Calu3 (cell line): ENCODE measurements around the gene TLE2. TPM values are rescaled to one million over a fixed set of nuclear protein-coding genes. Genes with fewer than 3 reads are reported as not detected.

Experiments
- BruUV-seq: library from RNA; stranded (reverse); fragments of 400-500 nt; replicated peaks from 2 replicates; lab custom pipeline; 2021; lab: Mats Ljungman, UMichigan
- CTCF ChIA-PET: fragments of 300-600 bp; sonication (Branson Sonifier 250); formaldehyde crosslinking; loops from one replicate; lab custom pipeline; 2022; ENCODE audit warnings: antibody characterized with exemption; lab: Charles Lee
- DNase-seq: peaks from one replicate; pipeline ENCODE4 v3.0.0; 2022
- H3K27ac Mint-ChIP-seq: one replicate; pipeline ENCODE4 v1.8.0; 2022; ENCODE audit warnings: mixed read lengths; ENCODE audit not compliant: unreplicated experiment
- H3K27me3 Mint-ChIP-seq: one replicate; pipeline ENCODE4 v1.8.0; 2022; ENCODE audit warnings: mixed read lengths; ENCODE audit not compliant: unreplicated experiment
- H3K36me3 Mint-ChIP-seq: one replicate; pipeline ENCODE4 v1.8.0; 2022; ENCODE audit warnings: mild to moderate bottlenecking, moderate library complexity, mixed read lengths; ENCODE audit not compliant: insufficient read depth, unreplicated experiment
- H3K4me1 Mint-ChIP-seq: one replicate; pipeline ENCODE4 v1.8.0; 2022; ENCODE audit warnings: mild to moderate bottlenecking, low read depth, mixed read lengths; ENCODE audit not compliant: unreplicated experiment
- H3K4me3 Mint-ChIP-seq: one replicate; pipeline ENCODE4 v1.8.0; 2022; ENCODE audit warnings: mild to moderate bottlenecking, low read depth, moderate library complexity, mixed read lengths; ENCODE audit not compliant: unreplicated experiment
- H3K9me3 Mint-ChIP-seq: one replicate; pipeline ENCODE4 v1.8.0; 2022; ENCODE audit warnings: low read depth, mixed read lengths; ENCODE audit not compliant: unreplicated experiment
- intact Hi-C: fragments of 100-400 bp; cut with micrococcal nuclease; formaldehyde crosslinking; loops from one replicate; pipeline ENCODE4 v1.10.0; 2022; ENCODE audit not compliant: unreplicated experiment
- total RNA-seq: library from RNA; stranded (reverse); gene quantifications from 2 replicates; pipeline ENCODE4 v1.2.3, GENCODE V29; 2022
- TF ChIP-seq, protein P1 (sequence below): fragments of 200-600 bp; IDR thresholded peaks from one replicate; pipeline ENCODE4 v1.8.0; 2022; ENCODE audit warnings: antibody characterized with exemption; ENCODE audit not compliant: unreplicated experiment

Gene TLE2
- total RNA-seq, 1 experiment from 2014 or later, result 8.5 TPM

DNA sequence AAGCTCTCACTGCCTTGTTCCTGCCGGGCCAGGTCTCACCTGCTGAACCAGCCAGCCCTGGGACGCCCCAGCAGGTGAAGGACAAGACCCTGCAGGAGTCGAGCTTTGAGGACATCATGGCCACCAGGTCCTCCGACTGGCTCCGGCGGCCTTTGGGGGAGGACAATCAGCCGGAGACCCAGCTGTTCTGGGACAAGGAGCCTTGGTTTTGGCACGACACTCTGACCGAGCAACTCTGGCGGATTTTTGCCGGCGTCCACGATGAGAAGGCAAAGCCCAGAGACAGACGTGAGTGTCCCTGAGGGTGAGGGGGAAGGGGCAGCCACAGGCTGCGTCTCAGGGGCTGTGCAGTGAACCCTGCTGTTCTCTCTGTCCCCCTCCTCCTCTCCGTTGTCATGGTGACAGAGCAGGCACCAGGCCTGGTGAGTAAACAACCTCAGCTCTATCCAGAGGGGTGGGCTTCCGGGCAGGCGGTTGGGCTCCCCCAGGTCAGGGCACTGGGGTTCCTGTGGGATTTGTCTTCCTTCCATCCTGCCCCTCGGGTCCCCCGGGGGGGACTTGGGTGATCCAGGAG is 42.0 kb downstream of the TLE2 start:
- CTCF ChIA-PET, result interaction anchor here (0.6 kb wide), 1 partner anchor 265 kb away, joined by 8 read pairs; no protein-coding TSS in a partner anchor
- Mint-ChIP-seq H3K4me1 (no peaks in the 10 kb centered on the region), H3K4me3 (no peak overlapping the region), H3K27ac (no peak overlapping the region), H3K9me3 (no peaks in the 10 kb centered on the region), H3K36me3 (no peaks in the 10 kb centered on the region), H3K27me3 (peaks cover 18% of the 10 kb centered on the region)
- intact Hi-C loops, result no loop called here
- BruUV-seq, result no TSS peak
- TF ChIP-seq, protein P1, sequence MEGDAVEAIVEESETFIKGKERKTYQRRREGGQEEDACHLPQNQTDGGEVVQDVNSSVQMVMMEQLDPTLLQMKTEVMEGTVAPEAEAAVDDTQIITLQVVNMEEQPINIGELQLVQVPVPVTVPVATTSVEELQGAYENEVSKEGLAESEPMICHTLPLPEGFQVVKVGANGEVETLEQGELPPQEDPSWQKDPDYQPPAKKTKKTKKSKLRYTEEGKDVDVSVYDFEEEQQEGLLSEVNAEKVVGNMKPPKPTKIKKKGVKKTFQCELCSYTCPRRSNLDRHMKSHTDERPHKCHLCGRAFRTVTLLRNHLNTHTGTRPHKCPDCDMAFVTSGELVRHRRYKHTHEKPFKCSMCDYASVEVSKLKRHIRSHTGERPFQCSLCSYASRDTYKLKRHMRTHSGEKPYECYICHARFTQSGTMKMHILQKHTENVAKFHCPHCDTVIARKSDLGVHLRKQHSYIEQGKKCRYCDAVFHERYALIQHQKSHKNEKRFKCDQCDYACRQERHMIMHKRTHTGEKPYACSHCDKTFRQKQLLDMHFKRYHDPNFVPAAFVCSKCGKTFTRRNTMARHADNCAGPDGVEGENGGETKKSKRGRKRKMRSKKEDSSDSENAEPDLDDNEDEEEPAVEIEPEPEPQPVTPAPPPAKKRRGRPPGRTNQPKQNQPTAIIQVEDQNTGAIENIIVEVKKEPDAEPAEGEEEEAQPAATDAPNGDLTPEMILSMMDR, result no peak
- DNase-seq, result no peak

DNA sequence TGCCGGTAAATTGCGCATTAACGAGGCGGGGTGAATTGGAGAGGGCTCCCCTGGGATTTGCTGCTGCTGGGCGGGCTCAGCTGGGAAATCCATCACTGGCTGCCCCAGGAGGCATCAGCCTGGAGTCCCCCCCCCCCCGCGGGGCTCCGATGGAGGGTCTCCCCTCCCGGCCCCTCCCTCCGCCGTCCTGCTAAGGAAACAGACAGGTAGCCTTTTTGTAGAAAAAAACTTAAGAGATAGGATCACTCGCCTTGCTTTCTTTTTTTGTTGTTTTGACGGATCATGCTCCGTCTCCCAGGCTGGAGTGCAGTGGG is 44.9 kb downstream of the TLE2 start:
- H3K27ac Mint-ChIP-seq, result no peak overlapping the region
- intact Hi-C loops, result no loop called here
- no TSS peak for BruUV-seq
- TF ChIP-seq, protein P1, result no peak
- CTCF ChIA-PET, result interaction anchor here (0.7 to 1.2 kb wide), 2 partner anchors 51 to 1526 kb away, joined by 3 to 8 read pairs; no protein-coding TSS in a partner anchor
- H3K27me3 Mint-ChIP-seq, result peaks cover 26% of the 10 kb centered on the region
- no peak for DNase-seq
- no peaks in the 10 kb centered on the region for H3K9me3 Mint-ChIP-seq
- no peak overlapping the region for H3K4me3 Mint-ChIP-seq
- no peaks in the 10 kb centered on the region for H3K4me1 Mint-ChIP-seq
- no peaks in the 10 kb centered on the region for H3K36me3 Mint-ChIP-seq

DNA sequence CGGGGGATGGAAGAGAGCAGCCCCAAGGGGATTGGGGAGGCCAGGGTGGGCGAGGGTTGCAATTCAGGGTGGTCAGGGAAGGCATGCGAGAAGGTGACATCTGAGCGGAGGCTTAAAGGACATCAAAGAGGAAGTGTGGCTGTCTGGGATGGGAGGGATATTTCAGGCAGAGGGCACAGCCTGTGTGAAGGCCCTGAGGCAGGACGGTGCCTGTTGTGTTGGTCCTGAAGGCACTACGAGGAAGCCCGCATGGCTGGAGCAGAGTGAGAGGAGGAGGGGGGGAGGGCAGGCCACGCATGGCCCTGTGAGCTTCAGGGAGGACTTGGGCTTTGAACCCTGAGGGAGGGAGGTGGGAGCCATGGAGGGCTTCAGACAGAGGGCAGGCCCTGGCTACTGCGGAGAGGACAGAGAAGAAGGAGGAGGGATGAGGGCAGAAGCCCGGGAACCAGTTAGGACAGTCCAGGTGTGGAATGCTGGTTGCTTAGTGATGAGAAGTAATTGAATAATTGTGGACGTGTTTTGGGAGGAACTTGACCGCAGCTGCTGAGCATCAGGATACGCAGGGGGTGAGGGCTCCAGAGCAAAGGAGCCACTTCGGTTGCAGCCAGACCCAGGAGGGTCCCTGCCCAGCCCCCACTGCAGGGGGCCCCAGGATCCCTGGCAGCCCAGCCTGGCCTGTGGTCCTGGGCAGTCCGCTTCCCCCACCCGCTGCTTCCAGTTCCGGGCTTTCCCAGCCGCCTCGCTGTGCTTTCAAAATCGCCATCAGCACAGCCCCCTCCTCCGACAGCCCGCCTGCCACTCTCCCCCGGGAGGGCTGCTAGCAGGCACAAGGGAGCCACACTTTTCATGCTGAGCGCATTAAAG is 45.5 kb downstream of the TLE2 start:
- H3K4me1 Mint-ChIP-seq, result no peaks in the 10 kb centered on the region
- H3K27ac Mint-ChIP-seq, result no peak overlapping the region
- CTCF ChIA-PET, result interaction anchor here (0.7 to 1.2 kb wide), 2 partner anchors 52 to 1525 kb away, joined by 3 to 8 read pairs; no protein-coding TSS in a partner anchor
- H3K9me3 Mint-ChIP-seq, result no peaks in the 10 kb centered on the region
- H3K36me3 Mint-ChIP-seq, result no peaks in the 10 kb centered on the region
- BruUV-seq, result no TSS peak
- intact Hi-C loops, result no loop called here
- peaks cover 20% of the 10 kb centered on the region for H3K27me3 Mint-ChIP-seq
- TF ChIP-seq, protein P1, result no peak
- no peak overlapping the region for H3K4me3 Mint-ChIP-seq
- DNase-seq, result peak; percentile 13

DNA sequence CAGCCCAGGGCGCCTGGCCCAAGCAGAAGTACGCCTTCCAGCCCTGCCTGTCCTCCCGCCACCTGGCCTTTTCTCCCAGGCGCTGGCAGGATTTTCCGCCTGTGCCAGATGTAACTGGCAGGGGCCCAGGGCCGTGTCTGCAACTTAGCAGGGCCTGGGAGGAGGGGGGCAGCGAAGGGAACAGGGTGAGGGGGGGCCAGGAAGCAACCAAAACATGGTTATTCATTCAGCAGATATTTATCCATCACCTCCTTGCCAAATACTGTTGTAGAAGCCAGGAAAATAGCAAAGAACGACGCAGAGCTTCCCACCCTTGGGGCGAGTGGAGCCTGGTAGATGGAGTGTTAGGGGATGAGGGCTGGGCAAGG is 46.1 kb downstream of the TLE2 start:
- no peak for DNase-seq
- no TSS peak for BruUV-seq
- CTCF ChIA-PET, result no interaction called here
- no peaks in the 10 kb centered on the region for H3K36me3 Mint-ChIP-seq
- no peaks in the 10 kb centered on the region for H3K4me1 Mint-ChIP-seq
- H3K27ac Mint-ChIP-seq, result no peak overlapping the region
- no peak overlapping the region for H3K4me3 Mint-ChIP-seq
- H3K9me3 Mint-ChIP-seq, result no peaks in the 10 kb centered on the region
- intact Hi-C loops, result no loop called here
- H3K27me3 Mint-ChIP-seq, result peaks cover 14% of the 10 kb centered on the region
- TF ChIP-seq, protein P1, result no peak
